GM18502 (cell line): ENCODE results near the gene ZNF732.
"Not testable (repeated sequence)": the region's sequence is repeated elsewhere in the genome, so short reads cannot be mapped to it uniquely, and the experiment has no call there.

Source experiments
- ATAC-seq: cut with Tn5 transposase; IDR thresholded peaks from one replicate; pipeline ENCODE4 v1.9.1; 2021; ENCODE audit warnings: mild to moderate bottlenecking; ENCODE audit not compliant: unreplicated experiment, poor library complexity

ZNF732 gene

DNA sequence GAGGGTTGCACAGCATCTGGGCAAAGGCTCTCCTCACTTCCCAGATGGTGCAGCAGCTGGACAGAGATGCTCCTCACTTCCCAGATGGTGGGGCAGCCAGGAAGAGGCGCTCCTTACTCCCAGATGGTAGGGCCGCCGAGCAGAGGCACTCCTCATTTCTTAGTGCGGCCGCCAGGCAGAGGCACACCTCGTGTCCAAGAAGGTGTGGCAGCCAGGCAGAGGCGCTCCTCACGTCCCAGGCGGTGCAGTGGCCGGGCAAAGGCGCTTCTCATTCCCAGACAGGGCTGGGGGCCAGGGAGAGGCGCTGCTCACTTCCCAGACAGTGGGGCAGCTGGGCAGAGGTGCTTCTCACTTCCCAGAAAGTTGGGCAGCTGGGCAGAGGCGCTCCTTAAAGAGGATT, 48.8 kb downstream of the ZNF732 start:
- no peak for ATAC-seq

DNA sequence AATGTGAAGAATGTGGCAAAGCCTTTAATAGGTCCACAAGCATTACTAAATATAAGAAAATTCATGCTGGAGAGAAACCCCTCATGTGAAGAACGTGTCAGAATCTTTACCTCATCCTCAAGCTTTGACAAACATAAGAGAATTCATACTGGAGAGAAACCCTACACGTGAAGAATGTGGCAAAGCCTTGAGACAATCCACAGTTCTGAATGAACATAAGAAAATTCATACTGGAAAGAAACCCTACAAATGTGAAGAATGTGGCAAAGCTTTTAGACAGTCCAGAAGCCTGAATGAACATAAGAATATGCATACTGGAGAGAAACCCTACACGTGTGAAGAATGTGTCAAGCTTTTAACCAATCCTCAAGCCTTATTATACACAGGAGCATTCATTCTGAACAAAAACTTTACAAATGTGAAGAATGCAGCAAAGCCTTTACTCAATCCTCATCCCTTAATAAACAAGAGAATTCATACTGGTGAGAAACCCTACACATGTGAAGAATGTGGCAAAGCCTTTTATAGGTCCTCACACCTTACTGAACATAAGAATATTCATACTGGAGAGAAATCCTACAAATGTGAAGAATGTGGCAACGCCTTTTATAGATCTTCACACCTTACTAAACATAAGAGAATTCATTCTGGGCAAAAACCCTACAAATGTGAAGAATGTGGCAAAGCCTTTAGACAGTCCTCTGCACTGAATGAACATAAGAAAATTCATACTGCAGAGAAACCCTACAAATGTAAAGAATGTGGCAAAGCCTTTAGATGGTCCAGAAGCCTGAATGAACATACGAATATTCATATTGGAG, 51.1 kb downstream of the ZNF732 start:
- ATAC-seq, result no peak

DNA sequence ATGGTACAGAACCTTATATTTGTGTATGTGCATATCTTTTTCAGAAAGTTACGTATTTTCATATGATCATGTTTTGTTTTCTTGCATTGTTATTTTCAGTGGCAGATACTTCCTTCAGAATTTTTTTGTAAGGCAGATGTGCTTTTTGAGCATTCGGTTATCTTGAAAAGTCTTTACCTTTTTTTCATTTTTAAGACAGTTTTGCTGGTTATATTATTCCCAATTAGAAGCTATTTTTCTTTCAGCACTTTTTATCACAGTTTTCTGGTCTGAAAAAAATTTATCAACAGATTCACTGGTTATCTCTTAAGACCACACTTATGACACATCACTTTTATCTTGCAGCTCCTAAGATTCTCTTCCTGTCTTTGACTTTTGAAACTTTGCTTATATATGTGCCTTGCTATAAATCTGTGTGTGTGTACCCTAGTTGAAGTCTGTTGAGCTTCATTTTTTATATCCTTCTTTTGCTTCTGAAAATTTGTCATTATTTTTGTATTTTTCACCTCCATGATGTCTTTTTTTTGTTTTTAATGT, 53.1 kb downstream of the ZNF732 start:
- ATAC-seq, result no peak

DNA sequence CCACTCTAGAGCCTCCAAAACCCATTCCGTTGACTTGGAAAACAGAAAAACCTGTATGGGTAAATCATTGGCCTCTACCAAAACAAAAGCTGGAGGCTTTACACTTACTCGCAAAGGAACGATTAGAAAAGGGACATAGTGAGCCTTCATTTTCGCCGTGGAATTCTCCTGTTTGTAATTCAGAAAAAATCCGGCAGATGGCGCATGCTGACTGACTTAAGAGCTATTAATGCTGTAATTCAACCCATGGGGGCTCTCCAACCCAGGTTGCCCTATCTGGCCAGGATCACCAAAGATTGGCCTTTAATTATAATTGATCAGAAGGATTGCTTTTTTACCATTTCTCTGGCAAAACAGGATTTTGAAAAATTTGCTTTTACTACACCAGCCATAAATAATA, 60.8 kb downstream of the ZNF732 start:
- no peak for ATAC-seq

DNA sequence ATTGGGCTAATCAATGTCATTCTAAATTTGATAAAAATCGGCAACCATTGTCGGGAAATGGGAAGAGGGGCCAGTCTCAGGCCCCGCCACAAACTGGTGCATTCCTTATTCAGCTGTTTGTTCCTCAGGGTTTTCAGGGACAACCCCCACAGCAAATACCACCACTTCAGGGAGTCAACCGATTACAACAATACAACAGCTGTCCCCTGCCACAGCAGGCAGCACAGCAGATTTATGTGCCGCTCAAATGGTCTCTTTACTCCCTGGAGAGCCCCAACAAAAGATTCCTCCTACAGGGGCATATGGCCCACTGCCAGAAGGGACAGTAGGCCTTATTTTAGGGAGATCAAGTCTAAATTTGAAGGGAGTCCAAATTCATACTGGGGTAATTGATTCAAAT, 61.8 kb downstream of the ZNF732 start:
- no peak for ATAC-seq

DNA sequence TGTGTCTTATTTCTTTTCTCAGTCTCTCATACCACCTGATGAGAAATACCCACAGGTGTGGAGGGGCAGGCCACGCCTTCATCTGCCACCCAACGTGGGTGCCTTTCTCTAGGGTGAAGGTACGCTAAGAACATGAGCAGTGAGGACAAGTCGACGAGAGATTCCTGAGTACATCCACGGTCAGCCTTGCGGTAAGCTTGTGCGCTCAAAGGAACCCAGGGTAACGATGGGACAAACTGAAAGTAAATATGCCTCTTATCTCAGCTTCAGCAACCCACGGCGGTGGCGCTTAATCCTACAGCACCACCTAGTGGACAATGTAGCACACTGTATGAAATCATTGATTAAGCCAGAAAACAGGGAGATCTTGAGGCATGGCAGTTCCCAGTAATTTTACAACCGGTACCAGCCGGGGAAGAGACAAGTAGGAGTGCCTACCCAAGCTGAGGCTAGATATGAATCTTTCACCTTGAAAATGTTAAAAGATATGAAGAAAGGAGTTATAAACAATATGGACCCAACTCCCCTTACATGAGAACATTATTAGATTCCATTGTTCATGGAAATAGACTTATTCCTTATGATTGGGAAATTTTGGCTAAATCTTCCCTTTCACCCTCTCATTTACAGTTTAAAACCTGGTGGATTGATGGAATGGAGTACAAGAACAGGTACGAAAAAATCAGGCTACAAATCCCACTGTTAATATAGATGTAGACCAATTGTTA, 63.0 kb downstream of the ZNF732 start:
- ATAC-seq, result peak; percentile 43

DNA sequence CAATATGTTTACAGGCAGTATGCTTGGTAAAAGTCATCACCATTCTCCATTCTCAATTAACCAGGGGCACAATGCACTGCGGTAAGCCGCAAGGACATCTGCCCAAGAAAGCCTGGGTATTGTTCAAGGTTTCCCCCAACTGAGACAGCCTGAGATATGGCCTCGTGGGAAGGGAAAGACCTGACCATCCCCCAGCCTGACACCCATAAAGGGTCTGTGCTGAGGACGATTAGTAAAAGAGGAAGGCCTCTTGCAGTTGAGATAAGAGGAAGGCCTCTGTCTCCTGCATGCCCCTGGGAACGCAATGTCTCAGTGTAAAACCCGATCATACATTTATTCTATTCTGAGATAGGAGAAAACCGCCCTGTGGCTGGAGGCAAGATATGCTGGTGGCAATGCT, 63.9 kb downstream of the ZNF732 start:
- ATAC-seq, result not testable (repeated sequence)

DNA sequence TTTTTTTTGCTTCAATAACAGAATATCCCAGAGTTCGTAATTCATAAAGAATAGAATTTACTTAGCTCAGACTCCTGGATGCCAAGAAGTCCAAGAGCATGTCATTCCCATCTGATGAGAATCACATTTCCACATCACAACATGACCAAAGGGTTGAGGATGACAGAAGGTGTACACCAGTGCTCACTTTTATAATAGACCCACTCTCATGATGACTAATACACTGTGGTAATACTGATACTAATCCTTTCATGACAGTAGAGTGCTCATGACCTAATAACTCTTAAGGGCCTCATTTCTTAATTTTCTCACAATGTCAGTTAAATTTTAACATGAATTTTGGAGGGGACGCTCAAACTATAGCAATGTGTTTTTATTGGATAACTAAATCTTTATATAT, 69.2 kb downstream of the ZNF732 start:
- ATAC-seq, result no peak

DNA sequence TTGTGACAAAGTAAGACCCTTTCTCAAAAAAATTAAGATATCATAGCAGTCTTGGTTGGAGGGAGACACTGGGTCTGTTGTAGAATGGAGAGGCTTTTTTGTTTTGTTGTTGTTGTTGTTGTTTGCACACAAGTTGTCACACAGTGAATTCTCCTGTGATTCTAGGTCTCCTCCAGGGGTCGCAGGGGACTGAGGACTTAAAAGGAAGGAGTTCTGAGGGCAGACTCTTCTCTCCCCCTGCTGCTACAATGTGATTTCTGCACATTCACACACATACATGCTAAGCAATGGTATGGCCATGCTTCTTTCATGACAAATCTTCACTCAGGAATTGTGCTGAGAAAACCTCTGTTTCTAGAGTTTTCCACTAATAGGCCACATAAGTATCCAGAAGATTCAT, 71.1 kb downstream of the ZNF732 start:
- no peak for ATAC-seq

DNA sequence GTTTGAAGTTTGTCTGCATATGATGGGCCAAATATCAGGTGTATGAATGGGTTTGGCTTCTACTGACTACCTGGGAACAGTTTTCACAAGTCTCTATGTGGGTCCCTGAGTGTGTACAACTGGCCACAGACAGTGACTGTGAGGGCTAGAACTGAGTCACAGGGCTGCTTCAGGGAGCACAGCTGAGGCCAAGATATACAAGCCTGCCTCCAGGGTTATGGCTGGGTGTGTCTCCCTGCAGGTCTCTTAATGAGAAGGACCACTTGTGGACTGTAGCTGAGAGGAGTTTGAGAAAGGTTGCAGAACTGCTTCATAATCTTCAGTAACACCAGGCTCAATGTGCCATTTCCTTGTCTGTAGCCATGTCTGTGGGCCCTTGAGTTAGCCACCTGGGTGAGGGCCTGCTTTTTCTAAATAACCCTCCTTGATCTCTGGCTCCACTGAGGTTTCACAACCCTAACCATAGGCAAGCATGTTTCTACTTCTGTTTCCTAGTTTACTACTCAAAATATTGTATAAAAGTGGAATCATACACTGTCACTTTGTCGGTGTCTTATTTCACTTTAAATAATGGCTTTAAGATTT, 81.3 kb downstream of the ZNF732 start:
- no peak for ATAC-seq
